ENCODE data around the gene PRKACB.
"Not testable (repeated sequence)": the region's sequence is repeated elsewhere in the genome, so short reads cannot be mapped to it uniquely, and the experiment has no call there.

The PRKACB gene

DNA sequence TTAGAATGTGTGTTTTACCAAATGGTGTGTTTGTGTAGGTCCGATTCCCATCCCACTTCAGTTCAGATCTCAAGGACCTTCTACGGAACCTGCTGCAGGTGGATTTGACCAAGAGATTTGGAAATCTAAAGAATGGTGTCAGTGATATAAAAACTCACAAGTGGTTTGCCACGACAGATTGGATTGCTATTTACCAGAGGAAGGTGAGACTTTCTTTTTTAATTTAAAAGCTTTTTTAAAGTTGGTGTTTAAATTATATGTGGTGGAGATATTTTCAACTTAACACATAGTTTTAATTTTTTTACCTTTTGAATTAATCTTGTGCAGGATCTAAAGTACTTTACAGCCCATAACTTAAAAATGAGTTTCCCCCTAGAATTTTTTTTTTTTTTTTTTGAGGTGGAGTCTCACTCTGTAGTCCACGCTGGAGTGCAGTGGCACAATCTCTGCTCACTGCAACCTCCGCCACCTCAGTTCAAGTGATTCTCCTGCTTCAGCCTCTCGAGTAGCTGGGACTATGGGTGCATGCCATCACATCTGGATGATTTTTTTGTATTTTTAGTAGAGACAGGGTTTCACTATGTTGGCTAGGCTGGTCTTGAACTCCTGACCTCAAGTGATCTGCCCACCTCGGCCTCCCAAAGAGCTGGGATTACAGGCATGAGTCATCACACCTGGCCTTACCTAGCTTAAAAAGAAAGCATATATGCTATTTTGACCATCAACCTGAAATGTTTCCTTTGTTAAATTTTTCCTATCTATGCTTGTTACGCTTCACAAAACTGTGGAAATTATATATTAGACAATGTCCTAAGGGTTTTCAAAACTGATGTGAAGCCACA, 70.3 kb downstream of the PRKACB start:
- H3K4me1 ChIP-seq (ENCODE audit: control insufficient read depth, insufficient read depth, low read length, unreplicated experiment), result no peaks in the 10 kb centered on the region
- no peak overlapping the region for H3K4me3 ChIP-seq (ENCODE audit: low read depth, low read length)
- H3K27me3 ChIP-seq (ENCODE audit: insufficient read depth, low read length), result no peaks in the 10 kb centered on the region
- no peak overlapping the region for H2AFZ ChIP-seq (ENCODE audit: low read length, unreplicated experiment)
- H3K79me2 ChIP-seq (ENCODE audit: control insufficient read depth, insufficient read depth, low read length, unreplicated experiment), result no peaks in the 10 kb centered on the region
- H3K36me3 ChIP-seq (ENCODE audit: insufficient read depth, low read length), result peaks cover 4% of the 10 kb centered on the region
- no peak overlapping the region for H3K27ac ChIP-seq (ENCODE audit: low read depth, low read length)

DNA sequence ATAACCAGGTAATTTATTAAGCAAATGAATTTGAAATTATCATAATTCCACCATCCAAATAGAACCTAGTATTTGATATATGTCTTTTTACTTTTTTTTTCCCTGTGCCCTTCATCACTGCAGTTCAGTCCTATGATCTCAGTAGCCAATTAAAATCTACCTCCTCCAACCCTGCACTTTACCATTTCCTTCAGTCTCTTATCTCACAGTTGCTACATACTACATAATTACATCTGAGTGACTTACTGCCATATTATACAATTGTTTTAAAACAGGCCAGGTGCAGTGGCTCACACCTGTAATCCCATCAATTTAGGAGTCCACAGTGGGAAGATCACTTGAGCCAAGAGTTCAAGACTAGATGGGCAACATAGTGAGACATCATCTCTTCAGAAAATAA, 73.2 kb downstream of the PRKACB start:
- Histone ChIP-seq H3K27ac (ENCODE audit: low read depth, low read length) (no peak overlapping the region), H3K27me3 (ENCODE audit: insufficient read depth, low read length) (no peaks in the 10 kb centered on the region), H3K79me2 (ENCODE audit: control insufficient read depth, insufficient read depth, low read length, unreplicated experiment) (no peaks in the 10 kb centered on the region), H2AFZ (ENCODE audit: low read length, unreplicated experiment) (no peak overlapping the region), H3K4me1 (ENCODE audit: control insufficient read depth, insufficient read depth, low read length, unreplicated experiment) (no peaks in the 10 kb centered on the region), H3K4me3 (ENCODE audit: low read depth, low read length) (no peak overlapping the region), H3K36me3 (ENCODE audit: insufficient read depth, low read length) (peaks cover 13% of the 10 kb centered on the region)

DNA sequence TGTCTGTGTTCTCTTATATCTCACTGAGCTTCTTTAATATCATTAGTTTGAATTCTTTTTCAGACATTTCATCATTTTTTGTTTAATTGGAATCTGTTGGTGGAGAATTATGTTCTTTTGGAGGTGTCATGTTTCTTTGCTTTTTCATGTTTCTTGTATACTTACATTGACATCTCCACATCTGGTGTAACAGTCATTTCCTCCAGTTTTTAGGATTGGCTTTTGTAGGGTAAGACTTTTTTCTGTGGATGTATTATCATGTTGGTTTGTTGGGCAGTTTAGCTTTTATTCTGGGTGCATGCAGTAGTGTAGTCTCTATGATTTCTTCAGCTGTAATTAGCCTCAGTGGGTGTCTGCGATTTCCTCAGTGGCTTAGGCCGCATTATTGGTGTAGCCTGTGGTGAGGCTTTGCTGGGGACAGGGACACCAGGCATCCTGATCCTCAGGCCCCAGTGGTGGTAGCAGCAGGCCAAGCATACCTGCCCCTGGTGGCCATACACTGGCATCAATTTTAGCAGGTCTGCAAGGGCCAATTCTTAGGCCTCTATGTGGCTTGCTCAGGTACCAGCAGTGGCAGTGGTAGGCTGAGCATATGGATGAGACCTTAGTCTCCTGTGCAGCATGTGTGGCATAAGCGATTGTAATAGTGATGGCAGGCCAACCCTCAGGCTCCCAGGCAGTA, 79.8 kb downstream of the PRKACB start:
- Histone ChIP-seq H3K36me3 (ENCODE audit: insufficient read depth, low read length) (peaks cover 14% of the 10 kb centered on the region), H2AFZ (ENCODE audit: low read length, unreplicated experiment) (no peak overlapping the region), H3K27me3 (ENCODE audit: insufficient read depth, low read length) (no peaks in the 10 kb centered on the region), H3K79me2 (ENCODE audit: control insufficient read depth, insufficient read depth, low read length, unreplicated experiment) (no peaks in the 10 kb centered on the region), H3K27ac (ENCODE audit: low read depth, low read length) (no peak overlapping the region), H3K4me3 (ENCODE audit: low read depth, low read length) (no peak overlapping the region), H3K4me1 (ENCODE audit: control insufficient read depth, insufficient read depth, low read length, unreplicated experiment) (no peaks in the 10 kb centered on the region)

DNA sequence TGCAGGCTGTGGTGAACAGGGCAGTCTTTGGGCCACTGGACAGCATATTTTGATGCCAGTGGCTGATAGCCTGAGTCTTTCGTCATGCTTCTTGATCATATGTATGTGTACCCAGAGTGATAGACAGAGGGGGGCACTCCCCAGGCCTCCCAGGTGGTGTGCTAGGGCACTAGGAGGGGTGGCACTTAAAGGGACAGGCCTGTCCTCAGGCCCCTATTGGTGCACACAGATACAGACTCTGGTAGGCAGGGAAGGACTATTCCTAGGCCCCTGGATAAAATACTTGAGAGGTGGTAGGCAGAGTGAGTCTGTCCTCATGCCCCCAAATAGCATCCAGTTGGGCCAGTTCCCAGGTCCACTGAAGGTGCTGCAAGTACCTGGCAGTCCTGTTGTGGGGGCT, 80.8 kb downstream of the PRKACB start:
- no peaks in the 10 kb centered on the region for H3K27me3 ChIP-seq (ENCODE audit: insufficient read depth, low read length)
- H3K79me2 ChIP-seq (ENCODE audit: control insufficient read depth, insufficient read depth, low read length, unreplicated experiment), result no peaks in the 10 kb centered on the region
- no peaks in the 10 kb centered on the region for H3K4me1 ChIP-seq (ENCODE audit: control insufficient read depth, insufficient read depth, low read length, unreplicated experiment)
- no peak overlapping the region for H2AFZ ChIP-seq (ENCODE audit: low read length, unreplicated experiment)
- no peak overlapping the region for H3K27ac ChIP-seq (ENCODE audit: low read depth, low read length)
- H3K36me3 ChIP-seq (ENCODE audit: insufficient read depth, low read length), result peaks cover 8% of the 10 kb centered on the region; the same call in 1 of the 2 replicates
- H3K4me3 ChIP-seq (ENCODE audit: low read depth, low read length), result no peak overlapping the region

DNA sequence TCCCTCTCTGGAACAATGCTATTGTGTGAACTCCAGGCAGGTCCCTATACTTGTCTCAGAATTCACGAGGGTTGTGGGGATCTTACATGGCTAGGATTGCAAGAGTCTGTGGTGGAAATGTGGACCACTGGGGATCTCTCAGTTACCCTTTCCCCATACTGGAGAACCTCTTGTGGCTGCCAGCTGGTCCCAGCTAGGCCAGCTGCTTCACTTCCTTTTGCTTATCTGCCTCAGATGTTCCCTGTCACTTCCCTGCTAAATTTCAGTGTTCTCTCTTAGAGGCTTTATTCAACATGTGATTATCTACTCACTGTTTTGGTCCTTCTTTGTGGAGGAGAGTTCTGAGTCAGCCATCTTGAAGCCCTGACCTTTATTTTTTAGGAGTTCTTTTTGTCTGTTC, 81.6 kb downstream of the PRKACB start:
- Histone ChIP-seq H3K27ac (ENCODE audit: low read depth, low read length) (no peak overlapping the region), H3K27me3 (ENCODE audit: insufficient read depth, low read length) (no peaks in the 10 kb centered on the region), H3K36me3 (ENCODE audit: insufficient read depth, low read length) (peaks cover 4% of the 10 kb centered on the region; the same call in 1 of the 2 replicates), H3K4me3 (ENCODE audit: low read depth, low read length) (no peak overlapping the region), H2AFZ (ENCODE audit: low read length, unreplicated experiment) (no peak overlapping the region), H3K4me1 (ENCODE audit: control insufficient read depth, insufficient read depth, low read length, unreplicated experiment) (no peaks in the 10 kb centered on the region), H3K79me2 (ENCODE audit: control insufficient read depth, insufficient read depth, low read length, unreplicated experiment) (no peaks in the 10 kb centered on the region)

DNA sequence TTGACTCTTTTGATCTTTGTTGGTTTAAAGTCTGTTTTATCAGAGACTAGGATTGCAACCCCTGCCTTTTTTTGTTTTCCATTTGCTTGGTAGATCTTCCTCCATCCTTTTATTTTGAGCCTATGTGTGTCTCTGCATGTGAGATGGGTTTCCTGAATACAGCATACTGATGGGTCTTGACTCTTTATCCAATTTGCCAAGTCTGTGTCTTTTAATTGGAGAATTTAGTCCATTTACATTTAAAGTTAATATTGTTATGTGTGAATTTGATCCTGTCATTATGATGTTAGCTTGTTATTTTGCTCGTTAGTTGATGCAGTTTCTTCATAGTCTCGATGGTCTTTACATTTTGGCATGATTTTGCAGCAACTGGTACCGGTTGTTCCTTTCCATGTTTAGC, 88.6 kb downstream of the PRKACB start:
- not testable (repeated sequence) for H3K27ac ChIP-seq (ENCODE audit: low read depth, low read length); H2AFZ ChIP-seq (ENCODE audit: low read length, unreplicated experiment); H3K27me3 ChIP-seq (ENCODE audit: insufficient read depth, low read length); H3K36me3 ChIP-seq (ENCODE audit: insufficient read depth, low read length); H3K4me1 ChIP-seq (ENCODE audit: control insufficient read depth, insufficient read depth, low read length, unreplicated experiment); H3K4me3 ChIP-seq (ENCODE audit: low read depth, low read length); H3K79me2 ChIP-seq (ENCODE audit: control insufficient read depth, insufficient read depth, low read length, unreplicated experiment)

DNA sequence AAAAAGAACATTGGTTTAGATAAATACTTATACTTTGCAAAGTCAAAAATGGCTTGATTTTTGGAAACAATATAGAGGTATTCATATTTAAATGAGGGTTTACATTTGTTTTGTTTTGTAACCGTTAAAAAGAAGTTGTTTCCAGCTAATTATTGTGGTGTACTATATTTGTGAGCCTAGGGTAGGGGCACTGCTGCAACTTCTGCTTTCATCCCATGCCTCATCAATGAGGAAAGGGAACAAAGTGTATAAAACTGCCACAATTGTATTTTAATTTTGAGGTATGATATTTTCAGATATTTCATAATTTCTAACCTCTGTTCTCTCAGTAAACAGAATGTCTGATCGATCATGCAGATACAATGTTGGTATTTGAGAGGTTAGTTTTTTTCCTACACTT, 92.2 kb downstream of the PRKACB start:
- no peaks in the 10 kb centered on the region for H3K79me2 ChIP-seq (ENCODE audit: control insufficient read depth, insufficient read depth, low read length, unreplicated experiment)
- H3K4me3 ChIP-seq (ENCODE audit: low read depth, low read length), result no peak overlapping the region
- no peaks in the 10 kb centered on the region for H3K27me3 ChIP-seq (ENCODE audit: insufficient read depth, low read length)
- no peak overlapping the region for H2AFZ ChIP-seq (ENCODE audit: low read length, unreplicated experiment)
- no peak overlapping the region for H3K27ac ChIP-seq (ENCODE audit: low read depth, low read length)
- no peaks in the 10 kb centered on the region for H3K4me1 ChIP-seq (ENCODE audit: control insufficient read depth, insufficient read depth, low read length, unreplicated experiment)
- H3K36me3 ChIP-seq (ENCODE audit: insufficient read depth, low read length), result peaks cover 8% of the 10 kb centered on the region

DNA sequence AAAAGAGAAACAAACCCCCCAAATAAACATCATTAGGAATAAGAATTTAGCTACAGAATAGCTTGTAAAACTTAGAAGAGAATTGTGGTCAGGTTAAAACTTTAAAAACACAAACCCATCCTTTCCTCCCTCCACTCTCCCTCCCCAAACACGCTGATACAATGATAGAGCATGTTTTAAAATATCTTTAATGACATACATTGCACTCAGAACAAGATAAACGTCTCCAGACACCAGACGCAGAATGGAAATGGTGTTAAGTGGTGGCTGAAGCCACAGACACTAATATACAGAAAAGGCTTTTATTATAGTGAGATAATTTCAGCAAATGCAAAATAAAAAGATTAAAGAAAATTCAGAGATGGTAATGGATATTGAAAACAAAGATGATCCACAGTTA, 98.6 kb downstream of the PRKACB start:
- no peak overlapping the region for H2AFZ ChIP-seq (ENCODE audit: low read length, unreplicated experiment)
- no peaks in the 10 kb centered on the region for H3K79me2 ChIP-seq (ENCODE audit: control insufficient read depth, insufficient read depth, low read length, unreplicated experiment)
- H3K4me3 ChIP-seq (ENCODE audit: low read depth, low read length), result no peak overlapping the region
- H3K27ac ChIP-seq (ENCODE audit: low read depth, low read length), result no peak overlapping the region
- no peaks in the 10 kb centered on the region for H3K27me3 ChIP-seq (ENCODE audit: insufficient read depth, low read length)
- H3K36me3 ChIP-seq (ENCODE audit: insufficient read depth, low read length), result no peaks in the 10 kb centered on the region; the same call in 1 of the 2 replicates
- H3K4me1 ChIP-seq (ENCODE audit: control insufficient read depth, insufficient read depth, low read length, unreplicated experiment), result peaks cover 11% of the 10 kb centered on the region

DNA sequence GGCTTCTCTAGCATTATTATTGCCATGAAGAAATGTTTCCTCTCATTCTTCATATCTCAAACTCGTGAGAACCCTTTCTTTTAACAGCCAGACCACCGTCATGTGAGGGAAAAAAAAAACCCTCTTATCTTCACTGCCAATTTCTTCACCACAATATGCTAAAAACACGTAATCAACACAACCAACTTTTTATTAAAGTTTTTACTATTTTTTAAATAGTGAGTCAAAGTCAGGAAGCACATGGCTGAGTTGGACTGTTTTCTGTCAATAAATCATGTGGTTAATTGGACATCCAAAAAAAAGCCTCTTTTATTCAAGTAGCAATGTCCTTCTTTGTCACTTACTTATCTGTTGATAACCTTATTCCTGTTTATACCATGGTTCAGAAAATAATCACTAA, 101.5 kb downstream of the PRKACB start:
- no peak overlapping the region for H3K4me3 ChIP-seq (ENCODE audit: low read depth, low read length)
- H3K27ac ChIP-seq (ENCODE audit: low read depth, low read length), result peak overlapping the region; percentile 98; the same call in 1 of the 2 replicates
- no peaks in the 10 kb centered on the region for H3K27me3 ChIP-seq (ENCODE audit: insufficient read depth, low read length)
- no peaks in the 10 kb centered on the region for H3K36me3 ChIP-seq (ENCODE audit: insufficient read depth, low read length)
- peaks cover 15% of the 10 kb centered on the region for H3K4me1 ChIP-seq (ENCODE audit: control insufficient read depth, insufficient read depth, low read length, unreplicated experiment)
- no peaks in the 10 kb centered on the region for H3K79me2 ChIP-seq (ENCODE audit: control insufficient read depth, insufficient read depth, low read length, unreplicated experiment)
- H2AFZ ChIP-seq (ENCODE audit: low read length, unreplicated experiment), result no peak overlapping the region

DNA sequence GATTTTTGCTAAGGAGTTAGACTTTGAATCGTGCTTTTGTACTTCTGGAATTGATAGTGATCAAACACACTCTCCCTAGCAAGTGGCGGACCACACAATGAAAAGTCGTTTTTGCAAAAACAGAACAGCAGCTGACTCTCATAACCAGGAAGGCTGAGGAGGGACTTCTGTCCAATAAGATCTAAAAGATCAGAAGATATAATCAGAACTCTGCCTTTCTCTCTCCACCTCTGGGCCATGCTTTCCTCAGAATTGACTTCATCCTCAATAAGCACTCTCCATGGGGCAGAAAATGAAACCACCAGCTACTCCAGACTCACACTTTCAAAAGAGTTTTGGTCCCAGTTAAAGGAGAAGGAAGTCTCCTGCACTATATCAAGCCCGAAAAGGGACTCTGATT, 102.1 kb downstream of the PRKACB start:
- peak overlapping the region; percentile 13 for H2AFZ ChIP-seq (ENCODE audit: low read length, unreplicated experiment)
- H3K27ac ChIP-seq (ENCODE audit: low read depth, low read length), result peak overlapping the region; percentile 98
- H3K4me3 ChIP-seq (ENCODE audit: low read depth, low read length), result no peak overlapping the region
- H3K79me2 ChIP-seq (ENCODE audit: control insufficient read depth, insufficient read depth, low read length, unreplicated experiment), result no peaks in the 10 kb centered on the region
- H3K36me3 ChIP-seq (ENCODE audit: insufficient read depth, low read length), result no peaks in the 10 kb centered on the region
- peaks cover 15% of the 10 kb centered on the region for H3K4me1 ChIP-seq (ENCODE audit: control insufficient read depth, insufficient read depth, low read length, unreplicated experiment)
- no peaks in the 10 kb centered on the region for H3K27me3 ChIP-seq (ENCODE audit: insufficient read depth, low read length)
